ENCODE measurements around the gene MYO3A.

DNA sequence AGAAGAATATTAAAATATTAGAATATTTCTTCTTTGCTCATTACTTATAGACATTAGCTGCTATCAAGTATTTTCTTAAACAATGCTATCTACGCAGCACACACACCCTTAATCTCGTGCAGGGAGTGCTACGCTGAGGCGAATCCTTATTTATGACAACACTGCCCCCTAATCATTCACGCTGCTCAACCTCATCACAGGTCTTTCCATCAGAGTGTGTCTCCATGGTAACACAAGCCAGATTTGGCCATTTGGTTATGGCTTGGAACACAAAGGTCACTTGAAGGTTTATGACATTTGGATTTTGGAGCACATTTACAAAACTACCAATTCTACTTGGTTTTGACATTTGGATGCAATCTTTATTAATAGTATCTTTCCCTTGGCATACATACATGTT, 45.4 kb upstream of the MYO3A start:
- TF ChIP-seq BHLHE40 (IDR thresholded peaks at IDR 0.05; ENCODE audit: borderline replicate concordance) (no peak), ELF4 (IDR thresholded peaks at IDR 0.05) (no peak), L3MBTL2 (conservative IDR thresholded peaks at IDR 0.05) (no peak), FOXM1 (IDR thresholded peaks at IDR 0.05; ENCODE audit: borderline replicate concordance) (no peak), SUZ12 (IDR thresholded peaks at IDR 0.05) (no peak), LEF1 (IDR thresholded peaks at IDR 0.05; ENCODE audit: borderline replicate concordance) (no peak), TARDBP (IDR thresholded peaks at IDR 0.05) (no peak), ARNT (IDR thresholded peaks at IDR 0.05) (no peak), FOXA1 (IDR thresholded peaks at IDR 0.05) (no peak)
